ENCODE data around the gene EPM2A. TPM values are rescaled to one million over a fixed set of nuclear protein-coding genes. Genes with fewer than 3 reads are reported as not detected.

The EPM2A gene
- total and polyA plus RNA-seq, 8 donors = 2.6 to 4.8 (median 4.3) TPM

DNA sequence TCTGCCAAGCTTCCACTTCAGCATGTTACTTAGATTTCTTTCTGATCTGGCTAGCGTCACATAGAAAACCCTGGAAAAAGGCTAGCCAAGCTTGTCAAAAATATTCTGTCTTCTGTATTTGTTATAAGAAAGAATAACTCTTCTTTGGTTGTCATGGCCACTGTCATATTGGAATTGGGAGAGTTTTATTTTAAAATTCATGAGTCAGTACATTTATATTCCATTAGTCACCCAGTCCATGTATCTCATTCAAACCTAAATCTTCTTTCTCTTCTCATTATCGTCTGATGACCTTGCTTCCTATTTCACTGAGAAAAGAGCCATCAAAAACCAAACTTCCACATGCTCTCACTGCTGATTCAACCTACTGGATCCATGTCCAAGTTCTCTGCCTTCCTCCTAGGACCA lies 65.7 kb downstream of the EPM2A start:
- no peak for DNase-seq
- no peak overlapping the region for H3K4me3 ChIP-seq
- WGBS, 2 donors = 80 to 83% methylated on average over 2 of the region's 2 CpGs
- no peaks in the 10 kb centered on the region for H3K9me3 ChIP-seq
- H3K4me1 ChIP-seq = no peaks in the 10 kb centered on the region
- no peaks in the 10 kb centered on the region for H3K36me3 ChIP-seq
- no peak overlapping the region for H3K27ac ChIP-seq
- H3K27me3 ChIP-seq = no peaks in the 10 kb centered on the region
- intact Hi-C loops (cut with DNase I) = no loop called here
- FAIRE-seq = no peak
- ATAC-seq = no peak
- TF ChIP-seq CTCF (IDR thresholded peaks at IDR 0.05) = no peak

DNA sequence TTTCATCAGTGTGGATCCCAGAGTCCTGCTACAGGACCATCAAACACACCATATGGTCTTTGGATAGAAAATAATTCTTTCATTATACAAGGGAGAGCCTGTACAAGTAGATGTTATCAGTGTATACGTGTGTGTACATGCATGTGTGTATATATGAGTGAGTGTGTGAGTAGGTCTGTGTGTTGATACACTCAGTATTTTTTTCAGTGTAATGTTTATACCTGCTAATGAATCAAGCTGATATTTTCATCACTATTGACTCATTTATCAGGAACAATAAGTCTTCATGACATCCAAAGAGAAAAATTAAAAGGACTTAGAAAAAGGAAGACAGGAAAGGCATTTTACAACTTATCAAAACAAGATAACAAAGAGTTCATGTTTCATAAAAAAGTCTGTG lies 66.5 kb downstream of the EPM2A start:
- FAIRE-seq (no peak), DNase-seq (no peak), ATAC-seq (no peak)
- intact Hi-C loops (cut with DNase I) = no loop called here
- H3K9me3 ChIP-seq = no peaks in the 10 kb centered on the region
- 58 to 64% methylated on average over 1 of the region's 1 CpG for WGBS, 2 donors
- no peaks in the 10 kb centered on the region for H3K4me1 ChIP-seq
- H3K36me3 ChIP-seq = no peaks in the 10 kb centered on the region
- TF ChIP-seq CTCF (IDR thresholded peaks at IDR 0.05) = no peak
- no peak overlapping the region for H3K4me3 ChIP-seq
- H3K27ac ChIP-seq = no peak overlapping the region
- H3K27me3 ChIP-seq = no peaks in the 10 kb centered on the region

- Histone ChIP-seq H3K4me1 (no peaks in the 10 kb centered on the region), H3K9me3 (no peaks in the 10 kb centered on the region), H3K36me3 (no peaks in the 10 kb centered on the region), H3K27me3 (no peaks in the 10 kb centered on the region), H3K27ac (no peak overlapping the region), H3K4me3 (no peak overlapping the region)
- no peak for DNase-seq
- ATAC-seq = no peak
- WGBS, 2 donors = 85 to 87% methylated on average over 6 of the region's 6 CpGs
- FAIRE-seq = no peak
- TF ChIP-seq CTCF (IDR thresholded peaks at IDR 0.05) = no peak
- intact Hi-C loops (cut with DNase I) = no loop called here
These were observed 74.6 kb downstream of the EPM2A start for GRCh38 chr6:145660676-145661075.

DNA sequence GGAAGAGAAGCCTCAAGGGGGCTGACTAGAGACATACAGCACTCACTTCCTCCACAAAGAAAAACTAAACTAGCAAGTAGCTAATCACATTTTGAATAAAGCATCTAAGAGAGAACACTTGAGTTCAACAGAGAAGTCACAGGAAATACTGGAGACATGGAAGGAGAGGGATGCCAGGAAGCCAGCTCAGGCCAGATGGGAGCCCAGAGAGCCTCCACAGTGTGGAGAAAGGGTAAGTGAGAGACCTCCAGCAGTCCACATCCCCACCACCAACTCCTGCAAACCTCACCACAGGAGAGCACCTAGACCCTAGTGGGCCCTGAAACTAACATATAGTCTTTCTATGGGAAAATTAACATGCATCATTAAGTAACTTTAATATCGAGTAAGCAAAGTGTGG lies 79.2 kb downstream of the EPM2A start:
- H3K9me3 ChIP-seq = no peaks in the 10 kb centered on the region
- H3K27ac ChIP-seq = no peak overlapping the region
- H3K36me3 ChIP-seq = no peaks in the 10 kb centered on the region
- intact Hi-C loops (cut with DNase I) = no loop called here
- FAIRE-seq (no peak), ATAC-seq (no peak), DNase-seq (no peak)
- H3K4me3 ChIP-seq = no peak overlapping the region
- WGBS, 2 donors = 85 to 88% methylated on average over 1 of the region's 1 CpG
- TF ChIP-seq CTCF (IDR thresholded peaks at IDR 0.05) = no peak
- H3K27me3 ChIP-seq = no peaks in the 10 kb centered on the region
- H3K4me1 ChIP-seq = peaks cover 0 to 9% (median 0%) of the 10 kb centered on the region in 3 donors

- Histone ChIP-seq H3K27ac (no peak overlapping the region), H3K36me3 (no peaks in the 10 kb centered on the region), H3K9me3 (no peaks in the 10 kb centered on the region), H3K4me3 (no peak overlapping the region), H3K4me1 (peaks cover 0 to 9% (median 0%) of the 10 kb centered on the region in 3 donors), H3K27me3 (no peaks in the 10 kb centered on the region)
- WGBS, 2 donors = 79 to 86% methylated on average over 1 of the region's 1 CpG
- no peak for TF ChIP-seq CTCF (IDR thresholded peaks at IDR 0.05)
- no peak for DNase-seq
- no peak for ATAC-seq
- intact Hi-C loops (cut with DNase I) = no loop called here
- FAIRE-seq = no peak
These were observed 82.7 kb downstream of the EPM2A start for GRCh38 chr6:145652572-145652971.
